ENCODE measurements around the gene SIN3A. TPM values are rescaled to one million over a fixed set of nuclear protein-coding genes. Genes with fewer than 3 reads are reported as not detected.
A peak's percentile ranks its signal among the peaks of the same experiment; 100 is the strongest.

SIN3A gene
- total and polyA plus RNA-seq, 9 of the 15 experiments (the other 6 are each of a cell fraction or from before 2014, with no cell fraction given): 11.1 to 70.3 (median 25.3) TPM

- TF ChIP-seq ZNF444 (CRISPR knock-in tag; IDR thresholded peaks at IDR 0.05): 0 out of 2 replicates have a peak, but pooled peaks have one; percentile 37
- TF ChIP-seq CCNT2 (IDR thresholded peaks at IDR 0.05; ENCODE audit: borderline replicate concordance, extremely low read depth, insufficient read length, low read depth, low read length): peak; percentile 19
- TF ChIP-seq ZC3H11A (IDR thresholded peaks at IDR 0.05; ENCODE audit: low read depth, low read length): no peak
- TF ChIP-seq SIN3A (IDR thresholded peaks at IDR 0.05; ENCODE audit: borderline replicate concordance in 2 of 2, control insufficient read depth in 1 of 2, low read depth in 2 of 2, low read length in 2 of 2): peak in 1 of 2 experiments; percentile 66; a peak in 1 of 4 replicates
- 0 out of 4 replicates have a peak, but pooled peaks of 1 of the 2 experiments have one; percentile 39 for TF ChIP-seq UBTF (IDR thresholded peaks at IDR 0.05; ENCODE audit: borderline replicate concordance in 1 of 2, low read depth in 2 of 2, low read length in 2 of 2)
- TF ChIP-seq MAZ (CRISPR knock-in tag; conservative IDR thresholded peaks at IDR 0.05 in 1 of 2, IDR thresholded peaks at IDR 0.05 in 1 of 2): peak in 1 of 2 experiments; percentile 6; a peak in 1 of 4 replicates
- peak; percentile 18; the same call in 1 of the 2 replicates for TF ChIP-seq ETS1 (conservative IDR thresholded peaks at IDR 0.05; ENCODE audit: control insufficient read depth, low read depth, low read length)
- peak; percentile 85 for TF ChIP-seq ZNF407 (IDR thresholded peaks at IDR 0.05; ENCODE audit: low read depth)
- peak; percentile 69 for TF ChIP-seq RBFOX2 (IDR thresholded peaks at IDR 0.05; ENCODE audit: low read depth, low read length)
- TF ChIP-seq FIP1L1 (IDR thresholded peaks at IDR 0.05; ENCODE audit: low read depth, low read length, poor library complexity, severe bottlenecking): peak; percentile 48
- peak; percentile 50; the same call in 1 of the 2 replicates for TF ChIP-seq ZFX (CRISPR knock-in tag; IDR thresholded peaks at IDR 0.05)
- peak; percentile 94 for TF ChIP-seq ZNF740 (CRISPR knock-in tag; IDR thresholded peaks at IDR 0.05)
- peak in 1 of 2 experiments; percentile 78; a peak in 2 of 4 replicates for TF ChIP-seq ZNF740 (tag; IDR thresholded peaks at IDR 0.05)
Measured at GRCh38 chr15:75451202-75451673, 252 bp downstream of the SIN3A start (continued).

Data from K562 (cell line).